Heart right ventricle (tissue), 16 donors: ENCODE measurements around the gene CACNA1E. TPM values are rescaled to one million over a fixed set of nuclear protein-coding genes. Genes with fewer than 3 reads are reported as not detected.

ENCODE experiments used
- ATAC-seq, 8 donors: fragments of 200-7000 bp; cut with Tn5 transposase; one replicate each; pipeline ENCODE4 v1.9.1; 2020; ENCODE audit warnings: mild to moderate bottlenecking in 8 of 8, moderate library complexity in 8 of 8, moderate number of reproducible peaks in 1 of 8
- DNase-seq, 2 donors: peaks; one replicate each; pipeline ENCODE4 v3.0.0-alpha.2; 2020
- H3K27ac ChIP-seq, 10 donors: fragments of 200-600 bp; sonication (generic) in 2 of 10; one replicate each; pipeline versions ENCODE4 v1.5.0 to v1.8.0; 2020 to 2022; ENCODE audit warnings: mild to moderate bottlenecking in 3 of 10
- H3K27me3 ChIP-seq, 7 donors: fragments of 200-600 bp; one replicate each; pipeline ENCODE4 v1.8.0; 2021 to 2022; ENCODE audit warnings: mild to moderate bottlenecking in 2 of 7
- H3K36me3 ChIP-seq, 9 donors: fragments of 200-600 bp; sonication (generic) in 1 of 9; one replicate each; pipeline versions ENCODE4 v1.5.0 to v1.8.0; 2020 to 2022; ENCODE audit warnings: mild to moderate bottlenecking in 2 of 9
- H3K4me1 ChIP-seq, 9 donors: fragments of 200-600 bp; sonication (generic) in 1 of 9; one replicate each; pipeline versions ENCODE4 v1.5.0 to v1.8.0; 2020 to 2022; ENCODE audit warnings: mild to moderate bottlenecking in 4 of 9
- H3K4me3 ChIP-seq, 10 donors: fragments of 200-600 bp; sonication (generic) in 2 of 10; one replicate each; pipeline versions ENCODE4 v1.5.0 to v1.8.0; 2020 to 2022; ENCODE audit warnings: mild to moderate bottlenecking in 7 of 10, moderate library complexity in 2 of 10
- H3K9me3 ChIP-seq, 11 donors: fragments of 200-600 bp in 10 of 11; sonication (generic) in 2 of 11; one replicate each; pipeline versions ENCODE4 v1.5.0 to v1.8.0; 2013 to 2022; ENCODE audit warnings: mild to moderate bottlenecking in 2 of 11, control low read depth in 1 of 11, moderate library complexity in 1 of 11
- WGBS, 2 donors: extraction: QIAGEN DNeasy Blood & Tissue Kit; methylation state at CpG; one replicate each; pipeline ENCODE4 v1.1.7; 2013; ENCODE audit warnings: inconsistent platforms in 1 of 2; 5-methylcytosine and 5-hydroxymethylcytosine counted together
- intact Hi-C, 10 donors: fragments of 100-400 bp; cut with DNase I; formaldehyde crosslinking; loops; one replicate each; pipeline versions ENCODE4 v1.11.1 to v1.14.2; 2022
- polyA plus RNA-seq, 2 donors: library from polyadenylated mRNA; stranded (reverse); fragments of 200-250 nt; gene quantifications; one replicate each; pipeline ENCODE4 v1.2.3, GENCODE V29; 2013
- total RNA-seq, 10 donors: library from RNA; stranded (reverse); fragmentation: NEBNext Ultra II Directional in 3 of 10; extraction: Animal tissue kit (Norgen Biotek cat#: 25700) in 3 of 10; gene quantifications; one replicate each; pipeline versions ENCODE4 v1.2.1 to v1.2.4, GENCODE V29; 2021 to 2023
- TF ChIP-seq, protein P1 (sequence below), 9 donors: fragments of 200-600 bp; sonication (generic) in 2 of 9; IDR thresholded peaks; one replicate each; pipeline versions ENCODE4 v1.5.0 to v1.8.0; 2021 to 2022; ENCODE audit warnings: antibody characterized with exemption in 9 of 9, mild to moderate bottlenecking in 5 of 9, moderate library complexity in 1 of 9
- donor health status: Arrhythmogenic right ventricular cardiomyopathy.
- donor health status: ischemic (EF 13 %, LVEDD 7.1; RV severe dilation, severe dysfunction).
- donor health status: healthy with polysubstance abuse.
- donor health status: DM: no; HTN: yes; CAD: no.
- donor health status: DM: no; HTN: no; CAD: no.
- donor health status: ischemic (EF 25% LVEDD 6.9; RV normal size, moderate dysfunction).
- donor health status: ischemic (EF 25% LVEDD 5.7; RV mildly dilated, moderate dysfunction).
- donor health status: healthy.
- donor health status: DM: yes; HTN: yes; CAD: no.
- donor health status: Ischemic cardiomyopathy.
- donor health status: ischemic (EF 35%, LVEDD 5.7; RV mildly dilated, moderate dysfunction).
- donor health status: nonischemic (EF 11% LVEDD 7.7; RV severe dilation, severe dysfunction).
- donor health status: DM: yes; HTN: yes; CAD: no.
- donor health status: PGD.
- donor health status: ischemic (EF 29% LVEDD 5.4; RV normal size, mild dysfunction).
- donor health status: nonischemic (EF 23%, LVEDD 6.1; RV moderate dilation, normal function).

CACNA1E gene
- total and polyA plus RNA-seq, 12 donors, result 0.04 to 21.7 (median 0.71) TPM

DNA sequence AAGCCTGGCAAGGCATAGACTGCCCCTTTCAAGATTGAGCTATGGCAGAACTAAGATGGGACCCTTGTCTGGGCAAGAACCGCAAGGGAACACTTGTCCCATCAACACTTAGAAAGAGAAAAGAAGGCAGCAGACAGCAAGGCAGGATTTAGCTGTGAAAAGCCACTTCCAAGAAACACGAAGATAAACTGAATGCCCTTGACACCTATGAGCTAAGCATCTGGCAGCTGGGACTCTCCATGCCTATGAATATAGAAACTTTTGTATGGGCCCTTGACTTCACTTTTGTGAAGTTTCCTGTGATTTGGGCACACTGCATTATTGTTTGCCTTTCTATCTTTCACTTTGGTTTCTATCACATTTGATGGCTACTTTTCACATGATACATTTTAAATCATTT, 24.9 kb upstream of the CACNA1E start:
- DNase-seq (no peak), ATAC-seq (no peak)
- TF ChIP-seq, protein P1, sequence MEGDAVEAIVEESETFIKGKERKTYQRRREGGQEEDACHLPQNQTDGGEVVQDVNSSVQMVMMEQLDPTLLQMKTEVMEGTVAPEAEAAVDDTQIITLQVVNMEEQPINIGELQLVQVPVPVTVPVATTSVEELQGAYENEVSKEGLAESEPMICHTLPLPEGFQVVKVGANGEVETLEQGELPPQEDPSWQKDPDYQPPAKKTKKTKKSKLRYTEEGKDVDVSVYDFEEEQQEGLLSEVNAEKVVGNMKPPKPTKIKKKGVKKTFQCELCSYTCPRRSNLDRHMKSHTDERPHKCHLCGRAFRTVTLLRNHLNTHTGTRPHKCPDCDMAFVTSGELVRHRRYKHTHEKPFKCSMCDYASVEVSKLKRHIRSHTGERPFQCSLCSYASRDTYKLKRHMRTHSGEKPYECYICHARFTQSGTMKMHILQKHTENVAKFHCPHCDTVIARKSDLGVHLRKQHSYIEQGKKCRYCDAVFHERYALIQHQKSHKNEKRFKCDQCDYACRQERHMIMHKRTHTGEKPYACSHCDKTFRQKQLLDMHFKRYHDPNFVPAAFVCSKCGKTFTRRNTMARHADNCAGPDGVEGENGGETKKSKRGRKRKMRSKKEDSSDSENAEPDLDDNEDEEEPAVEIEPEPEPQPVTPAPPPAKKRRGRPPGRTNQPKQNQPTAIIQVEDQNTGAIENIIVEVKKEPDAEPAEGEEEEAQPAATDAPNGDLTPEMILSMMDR (IDR thresholded peaks at IDR 0.05), result no peak
- Histone ChIP-seq H3K4me3 (no peak overlapping the region), H3K9me3 (peaks cover 0 to 14% (median 0%) of the 10 kb centered on the region in 11 donors), H3K27me3 (peaks cover 0 to 13% (median 0%) of the 10 kb centered on the region in 7 donors), H3K4me1 (no peaks in the 10 kb centered on the region), H3K27ac (no peak overlapping the region), H3K36me3 (no peaks in the 10 kb centered on the region)
- WGBS, 2 donors, result 53 to 57% methylated on average over 2 of the region's 2 CpGs
- intact Hi-C loops, result no loop called here

DNA sequence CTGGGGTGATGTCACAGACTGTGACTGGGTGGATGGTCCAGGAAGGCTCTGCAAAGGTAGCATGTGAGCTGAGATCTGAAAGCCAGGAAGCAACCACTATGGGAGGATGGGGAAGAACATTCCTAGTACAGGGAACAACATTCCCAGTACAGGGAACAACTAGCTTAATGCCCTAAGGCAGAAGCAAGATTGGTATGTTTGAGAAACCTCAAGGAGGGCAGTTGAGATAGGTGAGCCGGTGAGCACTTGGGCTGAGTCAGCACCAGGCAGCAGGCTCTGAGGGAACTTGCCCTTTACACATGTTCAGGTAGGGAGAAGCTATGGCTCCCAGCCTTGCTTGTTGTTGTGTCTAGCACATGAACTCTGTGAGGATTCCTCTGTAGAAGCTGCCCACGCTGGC, 24.2 kb upstream of the CACNA1E start:
- no peak for ATAC-seq
- TF ChIP-seq, protein P1 (IDR thresholded peaks at IDR 0.05), result no peak
- Histone ChIP-seq H3K4me3 (no peak overlapping the region), H3K9me3 (peaks cover 0 to 14% (median 0%) of the 10 kb centered on the region in 11 donors), H3K27ac (no peak overlapping the region), H3K36me3 (no peaks in the 10 kb centered on the region), H3K4me1 (no peaks in the 10 kb centered on the region), H3K27me3 (peaks cover 0 to 13% (median 0%) of the 10 kb centered on the region in 7 donors)
- intact Hi-C loops, result no loop called here
- 82 to 89% methylated on average over 2 of the region's 2 CpGs for WGBS, 2 donors
- no peak for DNase-seq

DNA sequence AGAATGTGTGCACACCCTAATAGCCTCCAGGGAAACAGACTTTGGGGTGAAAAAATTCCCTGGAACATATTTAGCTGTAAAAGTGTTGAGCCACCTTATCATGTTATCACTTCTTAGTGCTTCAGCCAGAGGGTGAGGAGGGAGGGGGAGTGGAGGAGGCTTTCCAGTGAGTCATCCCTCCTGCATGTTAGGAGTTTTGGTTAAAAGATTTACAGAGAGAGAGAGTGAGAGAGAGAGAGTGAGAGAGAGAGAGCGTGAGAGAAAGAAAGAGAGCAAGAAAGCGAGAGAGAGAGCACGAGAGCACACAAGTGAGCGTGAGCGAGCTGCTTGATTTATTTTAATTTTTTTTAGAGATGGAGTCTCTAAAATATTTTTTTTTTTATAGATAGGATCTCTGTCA, 13.5 kb upstream of the CACNA1E start:
- DNase-seq (no peak), ATAC-seq (peak in 3 of 8 donors; percentile 20 to 55 (median 55))
- H3K27ac ChIP-seq, result no peak overlapping the region
- no peak overlapping the region for H3K4me3 ChIP-seq
- intact Hi-C loops, result loop anchor here in 3 of 10 donors (10.0 kb wide), 4 partner anchors 205 to 615 kb away; no protein-coding TSS in a partner anchor
- H3K27me3 ChIP-seq, result peaks cover 0 to 86% (median 48%) of the 10 kb centered on the region in 7 donors
- peaks cover 0 to 5% (median 0%) of the 10 kb centered on the region in 11 donors for H3K9me3 ChIP-seq
- 41 to 51% methylated on average over 5 of the region's 5 CpGs for WGBS, 2 donors
- H3K36me3 ChIP-seq, result no peaks in the 10 kb centered on the region
- H3K4me1 ChIP-seq, result peaks cover 0 to 6% (median 0%) of the 10 kb centered on the region in 9 donors
- TF ChIP-seq, protein P1 (IDR thresholded peaks at IDR 0.05), result no peak

GRCh38 chr1:181475580-181475979, 7.7 kb upstream of the CACNA1E start:
- H3K9me3 ChIP-seq, result no peaks in the 10 kb centered on the region
- H3K27me3 ChIP-seq, result peaks cover 0 to 88% (median 83%) of the 10 kb centered on the region in 7 donors
- WGBS, 2 donors, result 63 to 67% methylated on average over 4 of the region's 4 CpGs
- no peak for DNase-seq
- intact Hi-C loops, result loop anchor here in 9 of 10 donors (5.0 to 10.0 kb wide), 8 partner anchors 199 to 609 kb away; no protein-coding TSS in a partner anchor
- no peak overlapping the region for H3K4me3 ChIP-seq
- H3K27ac ChIP-seq, result no peak overlapping the region
- TF ChIP-seq, protein P1 (IDR thresholded peaks at IDR 0.05), result no peak
- H3K4me1 ChIP-seq, result no peaks in the 10 kb centered on the region
- ATAC-seq, result no peak
- no peaks in the 10 kb centered on the region for H3K36me3 ChIP-seq
